ENCODE measurements around the gene ATOSA. TPM values are rescaled to one million over a fixed set of nuclear protein-coding genes. Genes with fewer than 3 reads are reported as not detected.

The ATOSA gene
- total RNA-seq, result 52.4 TPM

GRCh38 chr15:52679232-52680040, at the start of gene ATOSA:
TSS of gene ATOSA (minus strand) at chr15:52679388. CDS start at chr15:52678021, 1,367 bp downstream.
- peak; percentile 91 for DNase-seq

- no peak for DNase-seq
Observed at GRCh38 chr15:52728899-52729298, 49.7 kb upstream of the ATOSA start.

- no peak for DNase-seq
Observed at GRCh38 chr15:52727815-52728214, 48.6 kb upstream of the ATOSA start.

- no peak for DNase-seq
Observed at GRCh38 chr15:52726195-52726594, 47.0 kb upstream of the ATOSA start.

GRCh38 chr15:52718551-52718950, 39.4 kb upstream of the ATOSA start:
- DNase-seq, result no peak

GRCh38 chr15:52717924-52718323, 38.7 kb upstream of the ATOSA start:
- no peak for DNase-seq

GRCh38 chr15:52717481-52717880, 38.3 kb upstream of the ATOSA start:
- DNase-seq, result no peak

- DNase-seq, result no peak
Observed at GRCh38 chr15:52716536-52716935, 37.3 kb upstream of the ATOSA start.

GRCh38 chr15:52715411-52715810, 36.2 kb upstream of the ATOSA start:
- no peak for DNase-seq

GRCh38 chr15:52714968-52715367, 35.8 kb upstream of the ATOSA start:
- no peak for DNase-seq

- no peak for DNase-seq
Observed at GRCh38 chr15:52710708-52711389, 31.7 kb upstream of the ATOSA start.

GRCh38 chr15:52710050-52710707, 31.0 kb upstream of the ATOSA start:
- no peak for DNase-seq

- DNase-seq, result no peak
Observed at GRCh38 chr15:52709187-52709981, 30.2 kb upstream of the ATOSA start.

- no peak for DNase-seq
Observed at GRCh38 chr15:52706091-52706490, 26.9 kb upstream of the ATOSA start.

GRCh38 chr15:52702390-52702789, 23.2 kb upstream of the ATOSA start:
- no peak for DNase-seq

GRCh38 chr15:52699457-52699856, 20.3 kb upstream of the ATOSA start:
- DNase-seq, result no peak

GRCh38 chr15:52698514-52698913, 19.3 kb upstream of the ATOSA start:
- no peak for DNase-seq

- DNase-seq, result no peak
Observed at GRCh38 chr15:52697051-52697450, 17.9 kb upstream of the ATOSA start.

- no peak for DNase-seq
Observed at GRCh38 chr15:52695154-52695553, 16.0 kb upstream of the ATOSA start.

- no peak for DNase-seq
Observed at GRCh38 chr15:52689562-52689961, 10.4 kb upstream of the ATOSA start.

GRCh38 chr15:52683580-52683979, 4.4 kb upstream of the ATOSA start:
- DNase-seq, result no peak

GRCh38 chr15:52682781-52683180, 3.6 kb upstream of the ATOSA start:
- no peak for DNase-seq

GRCh38 chr15:52682200-52682599, 3.0 kb upstream of the ATOSA start:
- DNase-seq, result no peak
